ENCODE results near the gene MITD1. TPM values are rescaled to one million over a fixed set of nuclear protein-coding genes. Genes with fewer than 3 reads are reported as not detected.

Gene MITD1
- total and polyA plus RNA-seq, 2 of the 13 experiments (the other 11 are each of a cell fraction or from before 2014, with no cell fraction given): 17.8 to 43.7 TPM

DNA sequence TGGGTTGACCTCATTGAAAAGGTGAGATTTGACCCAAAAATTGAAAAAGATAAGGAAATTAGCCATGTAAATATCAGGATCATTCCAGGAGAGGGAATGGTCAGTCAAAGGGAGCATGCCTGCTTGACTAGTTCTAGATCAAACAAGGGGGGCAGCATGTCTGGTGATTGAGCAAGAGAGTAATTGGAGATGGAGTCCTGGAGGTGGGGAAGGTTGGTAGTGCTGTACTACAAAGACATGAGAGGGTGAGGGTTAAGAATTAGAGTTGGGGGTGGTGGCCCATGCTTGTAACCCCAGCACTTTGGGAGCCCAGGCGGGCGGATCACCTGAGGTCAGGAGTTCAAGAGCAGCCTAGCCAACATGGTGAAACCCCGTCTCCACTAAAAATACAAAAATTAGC is 2.2 kb upstream of the MITD1 start (continued):
- TF ChIP-seq, protein P1, sequence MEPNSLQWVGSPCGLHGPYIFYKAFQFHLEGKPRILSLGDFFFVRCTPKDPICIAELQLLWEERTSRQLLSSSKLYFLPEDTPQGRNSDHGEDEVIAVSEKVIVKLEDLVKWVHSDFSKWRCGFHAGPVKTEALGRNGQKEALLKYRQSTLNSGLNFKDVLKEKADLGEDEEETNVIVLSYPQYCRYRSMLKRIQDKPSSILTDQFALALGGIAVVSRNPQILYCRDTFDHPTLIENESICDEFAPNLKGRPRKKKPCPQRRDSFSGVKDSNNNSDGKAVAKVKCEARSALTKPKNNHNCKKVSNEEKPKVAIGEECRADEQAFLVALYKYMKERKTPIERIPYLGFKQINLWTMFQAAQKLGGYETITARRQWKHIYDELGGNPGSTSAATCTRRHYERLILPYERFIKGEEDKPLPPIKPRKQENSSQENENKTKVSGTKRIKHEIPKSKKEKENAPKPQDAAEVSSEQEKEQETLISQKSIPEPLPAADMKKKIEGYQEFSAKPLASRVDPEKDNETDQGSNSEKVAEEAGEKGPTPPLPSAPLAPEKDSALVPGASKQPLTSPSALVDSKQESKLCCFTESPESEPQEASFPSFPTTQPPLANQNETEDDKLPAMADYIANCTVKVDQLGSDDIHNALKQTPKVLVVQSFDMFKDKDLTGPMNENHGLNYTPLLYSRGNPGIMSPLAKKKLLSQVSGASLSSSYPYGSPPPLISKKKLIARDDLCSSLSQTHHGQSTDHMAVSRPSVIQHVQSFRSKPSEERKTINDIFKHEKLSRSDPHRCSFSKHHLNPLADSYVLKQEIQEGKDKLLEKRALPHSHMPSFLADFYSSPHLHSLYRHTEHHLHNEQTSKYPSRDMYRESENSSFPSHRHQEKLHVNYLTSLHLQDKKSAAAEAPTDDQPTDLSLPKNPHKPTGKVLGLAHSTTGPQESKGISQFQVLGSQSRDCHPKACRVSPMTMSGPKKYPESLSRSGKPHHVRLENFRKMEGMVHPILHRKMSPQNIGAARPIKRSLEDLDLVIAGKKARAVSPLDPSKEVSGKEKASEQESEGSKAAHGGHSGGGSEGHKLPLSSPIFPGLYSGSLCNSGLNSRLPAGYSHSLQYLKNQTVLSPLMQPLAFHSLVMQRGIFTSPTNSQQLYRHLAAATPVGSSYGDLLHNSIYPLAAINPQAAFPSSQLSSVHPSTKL (CRISPR knock-in tag; IDR thresholded peaks at IDR 0.05): peak; percentile 56
- TF ChIP-seq ZMYM4 (CRISPR knock-in tag; IDR thresholded peaks at IDR 0.05) (peak; percentile 72; the same call in 1 of the 2 replicates), KDM4B (CRISPR knock-in tag; IDR thresholded peaks at IDR 0.05) (no peak), PHF20 (CRISPR knock-in tag; IDR thresholded peaks at IDR 0.05) (no peak), THYN1 (CRISPR knock-in tag; IDR thresholded peaks at IDR 0.05; ENCODE audit: borderline replicate concordance, low read depth) (no peak), ZNF674 (CRISPR knock-in tag; IDR thresholded peaks at IDR 0.05; ENCODE audit: low read depth) (no peak), ZNF317 (CRISPR knock-in tag; IDR thresholded peaks at IDR 0.05) (no peak), ZKSCAN5 (CRISPR knock-in tag; IDR thresholded peaks at IDR 0.05) (no peak), KLF12 (CRISPR knock-in tag; IDR thresholded peaks at IDR 0.05; ENCODE audit: borderline replicate concordance) (no peak), SCMH1 (CRISPR knock-in tag; IDR thresholded peaks at IDR 0.05; ENCODE audit: borderline replicate concordance) (no peak), ZNF564 (CRISPR knock-in tag; IDR thresholded peaks at IDR 0.05) (no peak), MED1 (CRISPR knock-in tag; IDR thresholded peaks at IDR 0.05) (peak; percentile 63), TGIF2 (CRISPR knock-in tag; IDR thresholded peaks at IDR 0.05) (peak; percentile 68; the same call in 1 of the 2 replicates), NFIC (IDR thresholded peaks at IDR 0.05; ENCODE audit: low read length) (no peak), CENPT (CRISPR knock-in tag; IDR thresholded peaks at IDR 0.05; ENCODE audit: low read depth) (no peak)
- TF ChIP-seq, protein P2, sequence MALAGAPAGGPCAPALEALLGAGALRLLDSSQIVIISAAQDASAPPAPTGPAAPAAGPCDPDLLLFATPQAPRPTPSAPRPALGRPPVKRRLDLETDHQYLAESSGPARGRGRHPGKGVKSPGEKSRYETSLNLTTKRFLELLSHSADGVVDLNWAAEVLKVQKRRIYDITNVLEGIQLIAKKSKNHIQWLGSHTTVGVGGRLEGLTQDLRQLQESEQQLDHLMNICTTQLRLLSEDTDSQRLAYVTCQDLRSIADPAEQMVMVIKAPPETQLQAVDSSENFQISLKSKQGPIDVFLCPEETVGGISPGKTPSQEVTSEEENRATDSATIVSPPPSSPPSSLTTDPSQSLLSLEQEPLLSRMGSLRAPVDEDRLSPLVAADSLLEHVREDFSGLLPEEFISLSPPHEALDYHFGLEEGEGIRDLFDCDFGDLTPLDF (CRISPR knock-in tag; IDR thresholded peaks at IDR 0.05): no peak
- TF ChIP-seq, protein P3, sequence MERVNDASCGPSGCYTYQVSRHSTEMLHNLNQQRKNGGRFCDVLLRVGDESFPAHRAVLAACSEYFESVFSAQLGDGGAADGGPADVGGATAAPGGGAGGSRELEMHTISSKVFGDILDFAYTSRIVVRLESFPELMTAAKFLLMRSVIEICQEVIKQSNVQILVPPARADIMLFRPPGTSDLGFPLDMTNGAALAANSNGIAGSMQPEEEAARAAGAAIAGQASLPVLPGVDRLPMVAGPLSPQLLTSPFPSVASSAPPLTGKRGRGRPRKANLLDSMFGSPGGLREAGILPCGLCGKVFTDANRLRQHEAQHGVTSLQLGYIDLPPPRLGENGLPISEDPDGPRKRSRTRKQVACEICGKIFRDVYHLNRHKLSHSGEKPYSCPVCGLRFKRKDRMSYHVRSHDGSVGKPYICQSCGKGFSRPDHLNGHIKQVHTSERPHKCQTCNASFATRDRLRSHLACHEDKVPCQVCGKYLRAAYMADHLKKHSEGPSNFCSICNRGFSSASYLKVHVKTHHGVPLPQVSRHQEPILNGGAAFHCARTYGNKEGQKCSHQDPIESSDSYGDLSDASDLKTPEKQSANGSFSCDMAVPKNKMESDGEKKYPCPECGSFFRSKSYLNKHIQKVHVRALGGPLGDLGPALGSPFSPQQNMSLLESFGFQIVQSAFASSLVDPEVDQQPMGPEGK (CRISPR knock-in tag; IDR thresholded peaks at IDR 0.05): peak; percentile 92
- TF ChIP-seq, protein P4, sequence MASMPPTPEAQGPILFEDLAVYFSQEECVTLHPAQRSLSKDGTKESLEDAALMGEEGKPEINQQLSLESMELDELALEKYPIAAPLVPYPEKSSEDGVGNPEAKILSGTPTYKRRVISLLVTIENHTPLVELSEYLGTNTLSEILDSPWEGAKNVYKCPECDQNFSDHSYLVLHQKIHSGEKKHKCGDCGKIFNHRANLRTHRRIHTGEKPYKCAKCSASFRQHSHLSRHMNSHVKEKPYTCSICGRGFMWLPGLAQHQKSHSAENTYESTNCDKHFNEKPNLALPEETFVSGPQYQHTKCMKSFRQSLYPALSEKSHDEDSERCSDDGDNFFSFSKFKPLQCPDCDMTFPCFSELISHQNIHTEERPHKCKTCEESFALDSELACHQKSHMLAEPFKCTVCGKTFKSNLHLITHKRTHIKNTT (CRISPR knock-in tag; IDR thresholded peaks at IDR 0.05): no peak
- TF ChIP-seq, protein P5, sequence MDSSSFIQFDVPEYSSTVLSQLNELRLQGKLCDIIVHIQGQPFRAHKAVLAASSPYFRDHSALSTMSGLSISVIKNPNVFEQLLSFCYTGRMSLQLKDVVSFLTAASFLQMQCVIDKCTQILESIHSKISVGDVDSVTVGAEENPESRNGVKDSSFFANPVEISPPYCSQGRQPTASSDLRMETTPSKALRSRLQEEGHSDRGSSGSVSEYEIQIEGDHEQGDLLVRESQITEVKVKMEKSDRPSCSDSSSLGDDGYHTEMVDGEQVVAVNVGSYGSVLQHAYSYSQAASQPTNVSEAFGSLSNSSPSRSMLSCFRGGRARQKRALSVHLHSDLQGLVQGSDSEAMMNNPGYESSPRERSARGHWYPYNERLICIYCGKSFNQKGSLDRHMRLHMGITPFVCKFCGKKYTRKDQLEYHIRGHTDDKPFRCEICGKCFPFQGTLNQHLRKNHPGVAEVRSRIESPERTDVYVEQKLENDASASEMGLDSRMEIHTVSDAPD (CRISPR knock-in tag; IDR thresholded peaks at IDR 0.05): no peak

All from HepG2 (cell line).